Activated T-cell treated with anti-CD3 and anti-CD28 coated beads for 24 hours (primary cell): ENCODE measurements around the gene HOXA3.

Source experiments
- DNase-seq: peaks from one replicate; pipeline ENCODE4 v3.0.0-alpha.2; 2020; ENCODE audit warnings: low read depth

HOXA3 gene

DNA sequence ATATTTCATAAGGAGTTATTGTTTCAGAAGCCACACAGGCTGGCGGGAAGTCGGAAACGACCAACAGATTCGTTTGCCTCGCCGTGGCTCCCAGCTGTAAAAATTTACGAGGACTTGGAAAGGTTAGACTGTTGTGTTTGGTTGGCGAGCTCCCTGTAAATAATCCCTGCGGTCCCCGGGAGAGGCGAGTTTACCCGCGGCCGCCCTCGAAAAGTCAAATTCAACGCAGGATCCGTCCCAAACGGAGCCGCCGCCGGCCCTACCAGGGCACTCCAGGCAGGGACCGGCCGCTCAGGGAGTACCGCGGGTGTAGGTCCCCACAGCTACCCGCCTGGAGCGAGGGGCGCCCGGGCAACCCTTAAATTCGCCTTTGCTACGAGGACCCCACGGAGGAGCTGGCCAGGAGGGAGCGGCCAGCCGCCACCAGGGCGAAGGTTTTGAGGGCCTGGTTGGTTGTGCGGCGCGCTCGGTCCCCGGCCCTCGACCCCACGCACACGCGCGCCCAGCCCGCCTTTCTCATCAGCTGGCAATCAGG lies 13.7 kb upstream of the HOXA3 start:
- no peak for DNase-seq

- no peak for DNase-seq
These were observed 13.0 kb upstream of the HOXA3 start, which contains the start of gene HOXA9 for GRCh38 chr7:27165089-27165995. Gene HOXA9 (minus strand): TSS chr7:27165537. CDS start chr7:27165457, 80 bp downstream.

DNA sequence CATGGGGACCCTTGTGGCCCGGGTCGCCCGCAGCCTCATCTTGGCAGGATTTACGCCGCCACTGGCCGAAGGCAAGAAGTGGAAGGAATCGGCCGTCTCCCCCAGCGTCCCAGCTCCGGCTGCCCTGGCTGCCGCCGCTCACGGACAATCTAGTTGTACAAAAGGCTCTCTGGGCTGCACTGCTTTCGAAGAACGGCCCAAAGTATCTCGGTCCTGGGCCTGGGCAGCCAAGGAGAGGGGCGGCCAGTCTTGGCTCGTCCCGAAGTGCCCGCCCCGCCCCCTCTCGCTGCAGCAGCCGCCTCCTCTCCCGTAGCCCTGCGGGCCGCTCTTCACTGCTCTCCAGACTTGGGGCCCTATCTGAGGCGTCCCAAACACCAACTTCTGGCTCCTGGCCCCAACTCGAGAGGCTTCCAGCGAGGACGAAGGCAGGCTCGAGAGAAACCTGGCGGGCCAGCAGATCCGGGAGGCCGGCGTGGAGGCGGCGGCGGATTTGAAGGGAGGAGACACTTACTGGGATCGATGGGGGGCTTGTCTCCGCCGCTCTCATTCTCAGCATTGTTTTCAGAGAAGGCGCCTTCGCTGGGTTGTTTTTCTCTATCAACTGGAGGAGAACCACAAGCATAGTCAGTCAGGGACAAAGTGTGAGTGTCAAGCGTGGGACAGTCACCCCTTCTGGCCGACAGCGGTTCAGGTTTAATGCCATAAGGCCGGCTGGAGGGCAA lies 12.1 kb upstream of the HOXA3 start:
- DNase-seq: no peak

DNA sequence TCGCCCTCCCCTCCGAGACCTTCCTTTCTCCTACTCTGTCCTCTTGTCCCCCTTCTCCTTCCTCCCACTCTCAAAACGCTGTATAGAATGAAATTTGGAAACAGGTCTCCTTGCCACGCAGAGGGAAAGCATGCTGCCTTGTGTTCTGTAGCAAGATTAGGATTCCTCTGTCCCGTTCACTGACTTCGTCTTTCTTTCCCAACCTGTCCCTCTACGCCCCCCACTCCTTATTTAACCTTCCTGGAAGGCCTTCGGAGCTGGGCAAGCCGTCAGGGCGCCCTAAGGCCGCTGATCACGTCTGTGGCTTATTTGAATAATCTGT lies 11.6 kb upstream of the HOXA3 start:
- no peak for DNase-seq

GRCh38 chr7:27163288-27164044 lies 11.1 kb upstream of the HOXA3 start:
- no peak for DNase-seq

- no peak for DNase-seq
These were observed 10.3 kb upstream of the HOXA3 start for GRCh38 chr7:27162561-27163287.

GRCh38 chr7:27161721-27162560 lies 9.6 kb upstream of the HOXA3 start:
- DNase-seq: no peak

GRCh38 chr7:27161214-27161720 lies 8.9 kb upstream of the HOXA3 start:
- no peak for DNase-seq

GRCh38 chr7:27160546-27161213 lies 8.3 kb upstream of the HOXA3 start:
- peak; percentile 80 for DNase-seq

- DNase-seq: no peak
These were observed 7.8 kb upstream of the HOXA3 start for GRCh38 chr7:27160145-27160545.

GRCh38 chr7:27159266-27160144 lies 7.1 kb upstream of the HOXA3 start:
- no peak for DNase-seq

- no peak for DNase-seq
These were observed 6.3 kb upstream of the HOXA3 start for GRCh38 chr7:27158436-27159265.

- no peak for DNase-seq
These were observed 5.5 kb upstream of the HOXA3 start for GRCh38 chr7:27157702-27158431.

DNA sequence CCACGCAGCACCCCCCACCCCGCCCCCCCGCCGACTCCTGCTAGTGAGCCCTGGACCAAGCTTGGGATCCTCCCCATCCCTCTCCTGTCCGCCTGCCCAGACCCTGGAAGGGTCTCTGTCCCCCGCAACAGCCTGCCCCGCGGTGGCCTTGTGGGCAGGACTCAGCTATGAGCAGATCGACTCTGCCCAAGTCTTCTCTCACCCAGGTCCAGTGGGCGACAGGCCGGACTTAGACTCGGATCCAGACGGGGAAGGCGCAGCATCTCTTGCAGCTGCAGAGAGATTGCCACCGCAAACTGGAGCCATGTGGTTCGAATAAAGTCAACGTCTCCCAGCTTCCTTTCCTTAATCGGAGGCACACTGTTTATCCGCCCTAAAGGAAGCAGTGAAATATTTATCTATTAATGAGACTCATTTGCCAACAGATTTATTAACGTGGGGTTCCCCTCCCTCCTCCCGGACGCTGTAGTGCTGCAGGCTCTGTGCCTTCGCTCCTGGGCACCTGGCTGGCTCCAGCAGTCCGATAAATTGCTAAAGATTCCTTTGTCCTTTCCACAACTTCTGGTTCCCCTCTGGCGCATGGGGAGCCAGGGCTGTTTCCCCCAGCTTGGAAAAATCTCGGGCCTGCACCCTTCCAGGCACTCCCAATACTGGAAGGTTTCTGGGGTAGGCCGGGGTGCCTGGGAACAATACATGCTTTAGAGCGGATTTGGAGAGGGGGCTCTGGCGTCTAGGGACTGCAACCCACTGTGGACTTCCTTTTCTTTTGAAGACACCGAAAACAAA lies 4.7 kb upstream of the HOXA3 start:
- no peak for DNase-seq

DNA sequence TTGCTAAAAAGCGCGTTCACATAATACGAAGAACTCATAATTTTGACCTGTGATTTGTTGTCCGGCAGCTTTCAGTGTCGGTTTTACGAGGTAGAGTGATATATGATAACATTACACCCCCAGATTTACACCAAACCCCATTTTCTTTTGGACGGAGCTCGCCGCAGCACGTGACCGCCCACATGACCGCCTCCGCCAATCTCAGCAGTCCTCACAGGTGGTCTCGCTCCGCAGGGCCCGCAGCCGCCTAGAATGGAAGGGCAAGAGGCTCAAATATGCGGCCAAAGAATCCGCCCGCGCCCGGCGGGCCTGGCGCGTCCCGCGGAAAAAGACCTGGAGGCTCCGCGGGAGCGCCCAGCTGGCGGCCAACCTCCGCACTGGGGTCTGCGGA lies 4.1 kb upstream of the HOXA3 start, which contains the start of gene HOXA7:
Gene HOXA7, minus strand, starts transcription at position 168 of the 391 bp plus-strand sequence. Its CDS starts 130 bp downstream, at position 38.
- DNase-seq: no peak

- no peak for DNase-seq
These were observed 3.6 kb upstream of the HOXA3 start for GRCh38 chr7:27155816-27156507.
